ENCODE results near the gene USP47. TPM values are rescaled to one million over a fixed set of nuclear protein-coding genes. Genes with fewer than 3 reads are reported as not detected.

USP47 gene
- total RNA-seq, 4 donors from 2014 or later: 72.7 to 125 (median 86.6) TPM

DNA sequence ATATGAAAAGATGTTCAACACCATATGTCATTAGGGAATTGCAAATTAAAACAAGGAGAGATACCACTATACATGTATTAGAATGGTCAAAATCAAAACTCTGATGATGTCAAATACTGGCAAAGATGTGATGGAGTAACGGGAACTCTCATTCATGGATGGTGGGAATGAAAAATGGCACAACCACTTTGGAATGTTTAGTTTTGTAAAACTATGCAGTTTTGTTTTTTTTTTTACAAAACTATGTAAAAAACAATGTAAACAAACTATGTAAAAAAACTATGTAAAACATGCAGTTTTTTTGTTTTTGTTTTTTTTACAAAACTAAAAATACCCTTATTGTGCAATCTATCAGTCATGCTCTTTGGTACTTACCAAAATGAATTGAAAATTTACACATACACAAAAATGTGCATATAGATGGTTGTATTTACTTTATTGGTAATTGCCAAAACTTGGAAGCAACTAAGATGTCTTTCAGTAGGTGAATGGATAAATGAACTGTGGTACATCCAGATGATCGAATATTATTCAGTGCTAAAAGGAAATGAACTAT, 5.0 kb upstream of the USP47 start:
- TF ChIP-seq, protein P1, sequence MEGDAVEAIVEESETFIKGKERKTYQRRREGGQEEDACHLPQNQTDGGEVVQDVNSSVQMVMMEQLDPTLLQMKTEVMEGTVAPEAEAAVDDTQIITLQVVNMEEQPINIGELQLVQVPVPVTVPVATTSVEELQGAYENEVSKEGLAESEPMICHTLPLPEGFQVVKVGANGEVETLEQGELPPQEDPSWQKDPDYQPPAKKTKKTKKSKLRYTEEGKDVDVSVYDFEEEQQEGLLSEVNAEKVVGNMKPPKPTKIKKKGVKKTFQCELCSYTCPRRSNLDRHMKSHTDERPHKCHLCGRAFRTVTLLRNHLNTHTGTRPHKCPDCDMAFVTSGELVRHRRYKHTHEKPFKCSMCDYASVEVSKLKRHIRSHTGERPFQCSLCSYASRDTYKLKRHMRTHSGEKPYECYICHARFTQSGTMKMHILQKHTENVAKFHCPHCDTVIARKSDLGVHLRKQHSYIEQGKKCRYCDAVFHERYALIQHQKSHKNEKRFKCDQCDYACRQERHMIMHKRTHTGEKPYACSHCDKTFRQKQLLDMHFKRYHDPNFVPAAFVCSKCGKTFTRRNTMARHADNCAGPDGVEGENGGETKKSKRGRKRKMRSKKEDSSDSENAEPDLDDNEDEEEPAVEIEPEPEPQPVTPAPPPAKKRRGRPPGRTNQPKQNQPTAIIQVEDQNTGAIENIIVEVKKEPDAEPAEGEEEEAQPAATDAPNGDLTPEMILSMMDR (IDR thresholded peaks at IDR 0.05; ENCODE audit: low read depth): no peak

DNA sequence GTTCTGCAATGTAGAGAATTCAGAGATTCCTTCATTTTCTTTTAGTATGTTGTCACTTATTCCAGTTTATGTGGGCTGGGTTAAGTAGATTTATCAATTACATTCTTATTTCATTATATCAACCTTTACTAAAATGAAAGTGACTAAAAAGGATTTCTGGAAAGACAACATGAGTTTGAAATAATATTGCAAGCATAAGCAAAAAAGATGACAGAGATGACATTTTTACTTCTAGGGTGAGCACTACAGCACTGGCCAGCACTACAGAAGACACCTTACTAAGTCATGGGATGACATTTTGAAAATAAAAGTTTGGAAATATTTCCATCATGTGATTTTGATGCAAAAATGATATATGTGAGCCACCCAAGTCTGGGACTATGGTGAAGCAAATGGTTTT, 2.1 kb upstream of the USP47 start:
- TF ChIP-seq, protein P1 (IDR thresholded peaks at IDR 0.05; ENCODE audit: low read depth): no peak

DNA sequence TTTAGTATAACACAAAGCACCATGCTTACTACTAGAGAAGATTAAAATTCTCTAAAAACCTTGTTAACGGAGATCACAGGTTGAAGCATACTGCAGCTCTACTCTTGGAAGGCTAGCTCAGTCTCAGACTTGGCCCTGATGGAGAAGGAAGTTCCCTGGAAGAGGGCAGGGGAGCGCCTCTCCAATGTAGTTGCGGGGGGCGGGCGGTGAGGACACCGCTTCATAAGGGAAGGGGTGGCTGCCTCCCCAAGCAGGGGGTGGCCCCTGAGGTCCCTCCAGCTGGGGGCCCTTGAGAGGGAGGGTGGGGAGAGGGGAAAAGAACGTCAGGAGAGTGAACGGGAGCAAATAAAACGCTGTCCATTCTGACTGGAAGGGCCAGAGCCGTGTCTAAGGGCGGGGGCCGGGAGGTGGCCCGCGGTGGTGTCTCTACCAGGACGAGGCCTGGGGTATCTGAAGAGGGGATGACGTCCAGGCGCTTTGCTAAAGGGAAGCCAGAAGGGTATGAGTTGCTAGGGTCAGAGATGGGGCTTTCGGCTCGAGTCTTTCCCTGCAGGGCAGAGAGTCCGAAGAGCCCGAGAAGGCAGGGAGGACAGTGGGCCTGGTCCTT, 553 bp upstream of the USP47 start:
- TF ChIP-seq, protein P1 (IDR thresholded peaks at IDR 0.05; ENCODE audit: low read depth): no peak

DNA sequence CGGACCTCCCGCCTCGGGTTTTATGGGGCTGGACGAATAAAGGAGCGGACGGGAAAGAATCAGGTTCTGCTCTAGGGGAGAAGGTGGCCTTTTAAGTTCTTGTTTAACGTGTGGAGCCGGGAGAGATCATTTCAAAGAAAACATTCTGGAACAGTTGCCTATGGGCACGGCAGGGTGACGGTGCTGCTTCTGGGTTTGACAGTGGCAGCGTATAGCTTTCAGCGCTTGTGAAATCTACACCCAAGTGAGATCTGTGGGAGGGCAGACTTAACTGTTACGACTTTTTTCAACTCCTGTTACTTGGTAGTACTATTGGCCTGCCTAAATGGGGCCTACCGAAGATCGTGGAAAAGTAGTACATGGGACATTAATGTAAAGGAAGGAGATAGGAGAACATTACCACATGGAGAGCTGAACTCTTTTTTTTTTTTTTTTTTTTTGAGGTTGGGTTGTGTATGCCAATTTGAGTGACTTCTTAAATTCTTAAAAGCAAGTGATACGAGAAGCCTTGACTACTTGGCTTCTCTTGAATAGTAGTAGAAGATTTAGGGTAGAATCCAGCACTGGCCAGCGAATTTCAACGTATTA, 743 bp downstream of the USP47 start:
- TF ChIP-seq, protein P1 (IDR thresholded peaks at IDR 0.05; ENCODE audit: low read depth): no peak

DNA sequence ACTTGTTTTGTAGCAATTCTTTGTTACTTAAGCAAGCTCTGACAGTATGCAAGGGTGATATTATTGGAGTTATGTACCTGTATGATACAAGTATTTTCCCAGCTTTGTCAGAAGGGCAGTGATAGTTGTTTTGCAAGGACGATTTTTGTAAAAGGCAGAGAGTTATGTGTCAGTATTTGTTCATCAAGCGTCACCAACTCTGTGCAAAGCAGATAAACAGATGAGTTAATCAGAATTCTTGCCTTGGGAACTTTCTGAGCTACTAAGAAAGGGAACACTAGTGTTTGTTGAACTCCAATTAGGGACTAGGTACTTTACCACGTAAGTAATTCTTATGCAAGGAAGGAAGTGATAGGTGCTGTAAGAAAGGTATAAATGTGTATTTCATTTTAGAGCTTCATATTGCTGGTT, 1.4 kb downstream of the USP47 start:
- TF ChIP-seq, protein P1 (IDR thresholded peaks at IDR 0.05; ENCODE audit: low read depth): no peak

DNA sequence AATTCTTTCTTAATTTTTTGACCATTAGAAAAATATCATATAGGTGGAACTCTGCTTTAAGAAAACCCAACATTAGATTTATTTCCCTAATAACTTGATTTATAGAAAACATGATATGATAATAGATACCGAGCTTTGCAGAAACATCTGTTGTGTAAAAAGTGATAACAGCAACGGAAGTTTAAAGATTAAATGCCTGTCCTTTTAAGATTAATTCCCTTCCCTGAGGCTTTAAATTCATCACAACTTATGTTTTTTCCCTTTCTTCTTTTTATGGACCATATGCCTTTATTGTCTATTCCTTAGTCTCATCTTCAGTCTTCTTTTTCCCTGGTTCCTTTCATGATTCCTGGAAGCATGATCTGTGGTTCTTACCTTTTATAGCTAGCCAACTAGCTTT, 1.9 kb downstream of the USP47 start:
- TF ChIP-seq, protein P1 (IDR thresholded peaks at IDR 0.05; ENCODE audit: low read depth): no peak

DNA sequence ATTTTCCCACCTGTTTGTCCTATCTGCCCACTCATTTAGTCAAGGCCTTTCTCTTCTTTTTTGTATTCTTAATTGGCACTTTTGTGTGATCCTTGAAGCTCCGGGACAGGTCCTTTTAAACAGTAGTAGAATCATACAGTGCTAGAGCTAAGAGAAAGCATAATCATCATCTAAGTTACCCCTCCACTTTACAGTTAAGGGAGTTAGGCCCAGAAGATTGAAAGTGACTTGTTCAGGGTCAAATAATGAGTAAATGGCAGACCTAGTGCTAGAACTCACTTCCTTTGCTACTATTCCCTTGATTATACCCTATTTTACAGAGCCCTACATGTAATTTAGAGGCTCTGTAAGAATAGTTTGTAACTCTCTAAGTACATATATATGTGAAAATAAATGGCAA, 2.5 kb downstream of the USP47 start:
- TF ChIP-seq, protein P1 (IDR thresholded peaks at IDR 0.05; ENCODE audit: low read depth): no peak

All from subcutaneous adipose tissue (tissue), 4 donors.